Neural crest cell (in vitro differentiated cells): ENCODE data around the gene MPZL1. TPM values are rescaled to one million over a fixed set of nuclear protein-coding genes. Genes with fewer than 3 reads are reported as not detected.

Source experiments
- DNase-seq: peaks from one replicate; pipeline ENCODE4 v3.0.0; 2021; ENCODE audit warnings: low read depth, mixed read lengths, low spot score
- H3K27ac Mint-ChIP-seq: one replicate; pipeline ENCODE4 v1.8.0; 2021; ENCODE audit warnings: mild to moderate bottlenecking, mixed read lengths; ENCODE audit not compliant: unreplicated experiment
- H3K27me3 Mint-ChIP-seq: 2 replicates; pipeline ENCODE4 v1.8.0; 2021; ENCODE audit warnings: low read depth, mild to moderate bottlenecking, mixed read lengths
- H3K36me3 Mint-ChIP-seq: 2 replicates; pipeline ENCODE4 v1.8.0; 2021; ENCODE audit warnings: low read depth, mild to moderate bottlenecking, mixed read lengths
- H3K4me1 Mint-ChIP-seq: 2 replicates; pipeline ENCODE4 v1.8.0; 2021; ENCODE audit warnings: mixed read lengths
- H3K4me3 Mint-ChIP-seq: one replicate; pipeline ENCODE4 v1.8.0; 2021; ENCODE audit warnings: mild to moderate bottlenecking, mixed read lengths
- H3K9me3 Mint-ChIP-seq: 2 replicates; pipeline ENCODE4 v1.8.0; 2021; ENCODE audit warnings: mixed read lengths
- total RNA-seq: library from RNA; stranded (reverse); gene quantifications from 2 replicates; pipeline ENCODE4 v1.2.1, GENCODE V29; 2021
- TF ChIP-seq, protein P1 (sequence below): fragments of 200-600 bp; sonication (generic); conservative IDR thresholded peaks from 2 replicates; pipeline ENCODE4 v1.5.0; 2021; ENCODE audit warnings: antibody characterized with exemption, mild to moderate bottlenecking

The MPZL1 gene
- total RNA-seq, 1 donor from 2014 or later = 114 TPM

DNA sequence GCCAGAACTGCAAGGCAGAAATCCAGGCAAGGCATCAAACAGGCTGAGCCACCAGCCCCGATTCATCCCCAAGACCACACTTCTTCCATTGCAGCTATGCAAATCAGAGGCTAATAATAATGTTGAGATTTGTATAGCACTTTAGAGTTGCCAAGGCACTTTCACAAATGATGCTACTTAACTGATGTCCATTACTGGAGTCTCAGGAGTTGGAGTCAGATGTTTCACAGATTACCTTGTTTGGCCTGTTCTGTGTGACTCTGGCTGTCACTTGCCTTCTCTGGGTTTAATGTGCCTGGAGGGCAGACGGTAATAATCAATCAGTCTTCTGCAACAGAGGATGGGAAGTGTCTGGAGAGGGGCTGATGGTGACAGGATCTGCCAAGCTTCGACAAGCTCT, 40.8 kb upstream of the MPZL1 start:
- Mint-ChIP-seq H3K27ac (no peak overlapping the region), H3K4me1 (peaks cover 28% of the 10 kb centered on the region), H3K9me3 (no peaks in the 10 kb centered on the region), H3K4me3 (no peak overlapping the region), H3K36me3 (no peaks in the 10 kb centered on the region), H3K27me3 (no peaks in the 10 kb centered on the region)
- TF ChIP-seq, protein P1, sequence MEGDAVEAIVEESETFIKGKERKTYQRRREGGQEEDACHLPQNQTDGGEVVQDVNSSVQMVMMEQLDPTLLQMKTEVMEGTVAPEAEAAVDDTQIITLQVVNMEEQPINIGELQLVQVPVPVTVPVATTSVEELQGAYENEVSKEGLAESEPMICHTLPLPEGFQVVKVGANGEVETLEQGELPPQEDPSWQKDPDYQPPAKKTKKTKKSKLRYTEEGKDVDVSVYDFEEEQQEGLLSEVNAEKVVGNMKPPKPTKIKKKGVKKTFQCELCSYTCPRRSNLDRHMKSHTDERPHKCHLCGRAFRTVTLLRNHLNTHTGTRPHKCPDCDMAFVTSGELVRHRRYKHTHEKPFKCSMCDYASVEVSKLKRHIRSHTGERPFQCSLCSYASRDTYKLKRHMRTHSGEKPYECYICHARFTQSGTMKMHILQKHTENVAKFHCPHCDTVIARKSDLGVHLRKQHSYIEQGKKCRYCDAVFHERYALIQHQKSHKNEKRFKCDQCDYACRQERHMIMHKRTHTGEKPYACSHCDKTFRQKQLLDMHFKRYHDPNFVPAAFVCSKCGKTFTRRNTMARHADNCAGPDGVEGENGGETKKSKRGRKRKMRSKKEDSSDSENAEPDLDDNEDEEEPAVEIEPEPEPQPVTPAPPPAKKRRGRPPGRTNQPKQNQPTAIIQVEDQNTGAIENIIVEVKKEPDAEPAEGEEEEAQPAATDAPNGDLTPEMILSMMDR = no peak
- DNase-seq = no peak

- TF ChIP-seq, protein P1 = no peak
- Mint-ChIP-seq H3K27me3 (no peaks in the 10 kb centered on the region), H3K27ac (no peak overlapping the region)
Measured at GRCh38 chr1:167681451-167682098, 40.2 kb upstream of the MPZL1 start.

DNA sequence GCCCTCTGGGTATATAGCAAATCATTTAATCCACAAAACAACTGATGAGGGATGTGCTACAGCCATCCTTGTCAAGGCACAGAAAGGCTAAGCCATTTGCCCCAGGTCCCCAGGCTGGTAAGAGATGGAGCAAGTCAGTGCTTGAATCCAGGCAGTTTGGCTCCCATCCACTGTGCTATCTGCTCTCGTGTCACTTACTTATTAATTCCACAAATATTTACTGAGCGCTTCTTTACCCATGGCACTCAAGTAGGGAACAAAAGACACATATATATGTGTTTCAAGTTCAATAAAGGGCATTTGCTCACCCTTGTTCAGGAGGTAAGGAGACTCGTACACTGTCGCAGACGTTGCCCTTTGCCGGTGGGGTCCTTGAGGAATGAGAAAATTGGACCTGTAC, 38.6 kb upstream of the MPZL1 start:
- no peak for DNase-seq
- no peaks in the 10 kb centered on the region for H3K36me3 Mint-ChIP-seq
- no peak overlapping the region for H3K27ac Mint-ChIP-seq
- TF ChIP-seq, protein P1 = no peak
- H3K4me1 Mint-ChIP-seq = peaks cover 39% of the 10 kb centered on the region
- H3K9me3 Mint-ChIP-seq = no peaks in the 10 kb centered on the region
- no peaks in the 10 kb centered on the region for H3K27me3 Mint-ChIP-seq
- no peak overlapping the region for H3K4me3 Mint-ChIP-seq

More at GRCh38 chr1:167681451-167682098, 40.2 kb upstream of the MPZL1 start:
- H3K9me3 Mint-ChIP-seq = no peaks in the 10 kb centered on the region
- no peak for DNase-seq
- peaks cover 30% of the 10 kb centered on the region for H3K4me1 Mint-ChIP-seq
- no peak overlapping the region for H3K4me3 Mint-ChIP-seq
- no peaks in the 10 kb centered on the region for H3K36me3 Mint-ChIP-seq

DNA sequence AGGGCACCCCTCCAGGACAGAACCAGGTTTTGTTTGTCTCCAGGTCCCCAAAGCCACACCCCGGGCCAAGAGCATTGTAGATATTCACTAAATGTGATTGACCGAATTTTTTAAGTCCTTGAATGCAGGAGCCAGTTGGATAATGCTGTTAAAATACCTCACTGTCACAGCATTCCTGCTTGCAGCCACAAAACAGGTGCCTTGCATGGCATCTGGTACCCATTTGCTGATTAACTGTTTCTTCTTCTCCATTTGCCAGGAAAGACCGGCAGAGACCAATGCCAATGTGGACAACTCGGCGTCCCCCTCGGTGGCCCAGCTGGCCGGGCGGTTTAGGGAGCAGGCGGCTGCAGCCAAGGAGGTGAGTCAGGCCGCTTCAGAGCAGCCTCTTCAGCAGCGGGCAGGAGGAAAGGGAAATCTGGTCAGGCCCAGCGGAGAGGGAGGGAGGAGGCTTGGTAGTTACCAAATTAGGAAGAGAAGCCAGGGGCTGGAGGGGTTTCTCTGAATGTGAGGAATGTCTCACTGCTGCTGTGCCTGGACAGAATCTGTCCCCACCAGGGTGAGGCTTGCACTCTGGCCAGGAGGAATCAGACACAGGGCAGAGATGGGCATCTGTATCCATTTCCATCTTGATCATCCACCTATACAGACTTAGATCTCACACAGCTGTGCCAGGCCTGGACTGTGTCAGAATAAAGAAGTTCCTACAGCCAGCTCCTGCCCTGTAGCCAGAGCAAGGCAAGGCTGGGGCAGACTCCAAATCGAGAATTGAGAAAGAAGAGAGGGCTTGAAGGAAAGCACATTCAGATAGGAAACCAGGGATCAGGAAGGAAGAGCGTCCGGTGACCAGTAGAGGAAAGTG, 37.9 kb upstream of the MPZL1 start:
- H3K9me3 Mint-ChIP-seq = no peaks in the 10 kb centered on the region
- peaks cover 39% of the 10 kb centered on the region for H3K4me1 Mint-ChIP-seq
- H3K27me3 Mint-ChIP-seq = no peaks in the 10 kb centered on the region
- H3K27ac Mint-ChIP-seq = peak overlapping the region; percentile 27
- TF ChIP-seq, protein P1 = no peak
- no peak for DNase-seq
- no peaks in the 10 kb centered on the region for H3K36me3 Mint-ChIP-seq
- H3K4me3 Mint-ChIP-seq = no peak overlapping the region

DNA sequence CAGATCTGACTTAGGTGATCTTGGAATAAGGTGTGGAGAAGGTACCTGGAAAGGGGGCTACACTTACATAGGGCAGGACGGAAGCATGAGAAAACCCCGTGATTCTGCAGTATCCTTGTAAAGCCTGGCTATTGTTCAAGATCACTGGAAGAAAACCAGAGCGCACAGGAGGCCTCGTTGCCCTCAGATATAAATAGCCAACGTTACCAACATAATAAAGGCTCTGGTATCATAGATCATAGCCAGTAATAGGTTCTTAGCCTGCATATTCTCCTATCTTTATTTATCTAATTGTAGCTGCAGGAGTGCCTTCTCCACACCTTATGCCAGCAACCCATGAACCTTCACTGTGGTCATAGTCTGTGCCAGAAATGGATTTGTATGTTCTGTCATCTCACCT, 35.9 kb upstream of the MPZL1 start:
- no peak overlapping the region for H3K4me3 Mint-ChIP-seq
- no peaks in the 10 kb centered on the region for H3K9me3 Mint-ChIP-seq
- TF ChIP-seq, protein P1 = no peak
- no peak overlapping the region for H3K27ac Mint-ChIP-seq
- no peaks in the 10 kb centered on the region for H3K36me3 Mint-ChIP-seq
- DNase-seq = no peak
- peaks cover 39% of the 10 kb centered on the region for H3K4me1 Mint-ChIP-seq
- H3K27me3 Mint-ChIP-seq = no peaks in the 10 kb centered on the region
